ENCODE results near the gene FEM1B.

DNA sequence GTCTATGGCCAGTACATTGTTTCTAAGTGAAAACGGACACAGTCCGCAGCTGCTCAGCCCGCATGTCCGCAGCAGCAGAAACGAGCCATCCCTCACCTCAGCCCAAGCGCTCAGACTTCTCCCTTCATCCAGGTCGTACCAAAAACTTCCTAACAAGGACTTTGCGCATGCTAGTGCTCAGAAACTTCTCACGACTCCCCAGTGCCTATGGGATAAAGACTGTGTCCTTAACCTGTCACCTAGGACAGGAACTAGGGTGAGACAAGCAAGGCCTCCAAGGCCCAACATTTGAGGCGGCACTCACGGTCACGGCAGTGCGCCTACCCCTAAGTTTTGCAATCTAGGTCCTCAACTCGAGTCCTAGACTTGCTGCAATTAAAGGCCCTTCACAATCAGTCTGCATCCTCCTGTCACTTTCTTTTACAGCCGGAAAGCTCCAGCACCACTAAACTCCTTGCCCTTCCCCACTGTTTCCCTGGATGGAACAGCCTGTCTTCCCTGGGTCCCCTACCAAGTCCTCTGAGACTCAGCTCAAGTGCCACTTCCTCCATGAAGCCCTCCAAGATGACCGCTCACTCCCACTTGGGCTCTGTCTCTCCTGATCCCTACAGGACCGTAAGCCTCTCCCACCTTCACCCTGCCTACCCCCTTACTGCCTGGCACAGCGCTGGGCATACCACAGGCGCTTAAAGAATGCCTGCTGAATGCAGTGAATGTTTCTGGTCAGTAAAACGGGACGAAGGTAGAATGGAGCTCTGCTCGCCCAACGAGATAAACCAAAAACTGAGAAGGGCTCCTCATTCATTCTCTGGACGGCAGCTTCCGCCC, 49.2 kb upstream of the FEM1B start:
- no peak for TF ChIP-seq POLR2AphosphoS5 (IDR thresholded peaks at IDR 0.05)
- TF ChIP-seq, protein P1, sequence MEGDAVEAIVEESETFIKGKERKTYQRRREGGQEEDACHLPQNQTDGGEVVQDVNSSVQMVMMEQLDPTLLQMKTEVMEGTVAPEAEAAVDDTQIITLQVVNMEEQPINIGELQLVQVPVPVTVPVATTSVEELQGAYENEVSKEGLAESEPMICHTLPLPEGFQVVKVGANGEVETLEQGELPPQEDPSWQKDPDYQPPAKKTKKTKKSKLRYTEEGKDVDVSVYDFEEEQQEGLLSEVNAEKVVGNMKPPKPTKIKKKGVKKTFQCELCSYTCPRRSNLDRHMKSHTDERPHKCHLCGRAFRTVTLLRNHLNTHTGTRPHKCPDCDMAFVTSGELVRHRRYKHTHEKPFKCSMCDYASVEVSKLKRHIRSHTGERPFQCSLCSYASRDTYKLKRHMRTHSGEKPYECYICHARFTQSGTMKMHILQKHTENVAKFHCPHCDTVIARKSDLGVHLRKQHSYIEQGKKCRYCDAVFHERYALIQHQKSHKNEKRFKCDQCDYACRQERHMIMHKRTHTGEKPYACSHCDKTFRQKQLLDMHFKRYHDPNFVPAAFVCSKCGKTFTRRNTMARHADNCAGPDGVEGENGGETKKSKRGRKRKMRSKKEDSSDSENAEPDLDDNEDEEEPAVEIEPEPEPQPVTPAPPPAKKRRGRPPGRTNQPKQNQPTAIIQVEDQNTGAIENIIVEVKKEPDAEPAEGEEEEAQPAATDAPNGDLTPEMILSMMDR (IDR thresholded peaks at IDR 0.05): no peak
